Choroid plexus epithelial cell (primary cell): ENCODE measurements around the gene FADS2.

Experiments used
- DNase-seq: peaks from one replicate; pipeline ENCODE4 v3.0.0-alpha.2; 2010; ENCODE audit warnings: low read depth
- H3K4me3 ChIP-seq: 2 replicates; pipeline ENCODE4 v1.5.1; 2011; ENCODE audit warnings: low read depth, mild to moderate bottlenecking, control low read depth, low read length, moderate library complexity
- TF ChIP-seq, protein P1 (sequence below): conservative IDR thresholded peaks from 2 replicates; pipeline ENCODE4 v1.5.1; 2011; ENCODE audit warnings: low read depth, mild to moderate bottlenecking, control low read depth, inconsistent platforms, low read length, moderate library complexity

FADS2 gene

GRCh38 chr11:61869708-61870451 is 41.8 kb downstream of the FADS2 start:
- H3K4me3 ChIP-seq = no peak overlapping the region
- TF ChIP-seq, protein P1, sequence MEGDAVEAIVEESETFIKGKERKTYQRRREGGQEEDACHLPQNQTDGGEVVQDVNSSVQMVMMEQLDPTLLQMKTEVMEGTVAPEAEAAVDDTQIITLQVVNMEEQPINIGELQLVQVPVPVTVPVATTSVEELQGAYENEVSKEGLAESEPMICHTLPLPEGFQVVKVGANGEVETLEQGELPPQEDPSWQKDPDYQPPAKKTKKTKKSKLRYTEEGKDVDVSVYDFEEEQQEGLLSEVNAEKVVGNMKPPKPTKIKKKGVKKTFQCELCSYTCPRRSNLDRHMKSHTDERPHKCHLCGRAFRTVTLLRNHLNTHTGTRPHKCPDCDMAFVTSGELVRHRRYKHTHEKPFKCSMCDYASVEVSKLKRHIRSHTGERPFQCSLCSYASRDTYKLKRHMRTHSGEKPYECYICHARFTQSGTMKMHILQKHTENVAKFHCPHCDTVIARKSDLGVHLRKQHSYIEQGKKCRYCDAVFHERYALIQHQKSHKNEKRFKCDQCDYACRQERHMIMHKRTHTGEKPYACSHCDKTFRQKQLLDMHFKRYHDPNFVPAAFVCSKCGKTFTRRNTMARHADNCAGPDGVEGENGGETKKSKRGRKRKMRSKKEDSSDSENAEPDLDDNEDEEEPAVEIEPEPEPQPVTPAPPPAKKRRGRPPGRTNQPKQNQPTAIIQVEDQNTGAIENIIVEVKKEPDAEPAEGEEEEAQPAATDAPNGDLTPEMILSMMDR = no peak
- no peak for DNase-seq

DNA sequence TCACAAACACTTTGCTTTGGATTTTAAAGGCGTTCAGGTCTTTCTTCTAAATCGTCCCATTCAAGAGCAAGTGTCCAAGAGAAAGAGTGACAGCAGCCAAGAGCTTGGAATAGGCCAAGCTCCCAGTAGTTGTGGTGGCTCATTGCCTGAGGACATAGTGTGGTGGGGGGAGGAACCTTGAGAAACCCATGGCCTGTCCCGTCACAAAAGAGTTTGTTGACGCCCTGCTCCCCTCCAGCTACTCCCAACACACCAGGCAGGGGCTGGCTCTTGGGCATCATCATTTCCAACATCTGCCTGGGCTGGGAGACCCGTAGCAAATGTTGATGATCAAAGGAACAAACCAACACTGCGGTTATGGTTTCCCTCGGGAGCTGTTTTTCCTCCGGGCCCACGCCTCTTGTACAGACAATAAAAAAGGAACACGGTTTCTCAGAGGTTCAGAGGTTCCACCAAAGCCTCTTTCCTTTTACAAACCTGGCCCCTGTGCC is 42.5 kb downstream of the FADS2 start:
- peak; percentile 26 for DNase-seq
- TF ChIP-seq, protein P1 = no peak
- no peak overlapping the region for H3K4me3 ChIP-seq

DNA sequence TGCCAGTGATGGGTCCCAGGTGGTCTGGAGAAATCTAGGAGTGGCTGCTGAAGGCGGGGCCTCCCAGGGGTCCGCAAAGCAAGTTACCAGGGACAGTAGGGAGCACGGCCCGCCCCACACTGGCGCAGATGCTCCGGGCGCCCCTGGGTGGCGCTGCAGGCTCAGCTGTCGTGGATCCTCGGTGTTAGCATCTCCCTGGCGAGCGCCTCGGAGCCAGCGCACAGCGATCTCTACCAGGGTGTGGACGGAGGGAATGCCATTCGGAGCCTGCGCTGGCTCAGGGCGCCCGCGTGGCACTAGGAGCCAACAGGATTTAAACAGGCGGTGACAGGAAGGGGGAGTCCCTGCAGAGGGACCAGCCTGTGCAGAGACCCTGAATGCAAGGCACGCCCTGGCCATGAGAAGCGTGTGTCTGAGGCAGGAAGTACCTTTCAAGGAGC is 43.1 kb downstream of the FADS2 start:
- H3K4me3 ChIP-seq = peak overlapping the region; percentile 25
- peak; percentile 83 for DNase-seq
- TF ChIP-seq, protein P1 = peak; percentile 88

- TF ChIP-seq, protein P1 = no peak
- H3K4me3 ChIP-seq = no peak overlapping the region
- DNase-seq = no peak
Measured at GRCh38 chr11:61872935-61873565, 45.0 kb downstream of the FADS2 start.

DNA sequence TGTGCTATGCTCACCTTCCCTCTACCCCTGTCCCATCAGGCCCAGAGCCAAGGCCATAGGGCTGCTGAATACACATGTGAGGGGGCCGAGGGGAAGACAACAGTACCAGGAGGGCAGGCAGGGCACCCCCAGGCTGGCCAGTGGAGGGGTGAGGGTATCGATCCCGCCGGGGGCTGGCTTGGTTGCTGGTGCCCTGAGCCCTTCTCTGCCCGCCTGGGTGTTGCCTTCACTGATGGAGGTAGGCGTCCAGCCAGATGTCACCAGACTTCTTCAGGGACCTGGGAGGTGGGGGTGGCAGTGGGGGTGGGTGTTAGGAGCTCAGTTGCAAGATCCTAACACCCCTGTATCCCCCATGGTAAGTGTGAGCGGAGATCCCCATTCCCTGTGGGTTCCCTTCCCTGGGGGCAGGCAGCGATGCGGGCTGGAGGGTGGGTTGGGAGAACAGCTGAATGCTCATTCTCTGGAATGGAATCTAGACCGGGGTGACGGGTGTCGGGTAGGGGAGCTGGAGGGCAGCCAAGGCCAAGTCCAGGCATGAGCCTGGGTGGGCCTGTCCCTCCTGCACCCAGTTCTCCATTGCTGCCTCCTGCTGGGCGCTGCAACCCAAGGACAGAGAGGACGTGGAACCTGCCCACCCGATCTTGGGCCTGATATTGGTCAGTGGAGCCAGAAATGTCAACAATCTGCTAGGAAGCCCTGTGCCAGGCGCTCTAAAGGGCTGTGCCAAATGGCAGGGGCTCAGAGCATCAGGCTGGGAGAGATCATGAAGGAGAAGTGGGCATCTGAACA is 45.7 kb downstream of the FADS2 start:
- no peak overlapping the region for H3K4me3 ChIP-seq
- TF ChIP-seq, protein P1 = no peak
- no peak for DNase-seq

DNA sequence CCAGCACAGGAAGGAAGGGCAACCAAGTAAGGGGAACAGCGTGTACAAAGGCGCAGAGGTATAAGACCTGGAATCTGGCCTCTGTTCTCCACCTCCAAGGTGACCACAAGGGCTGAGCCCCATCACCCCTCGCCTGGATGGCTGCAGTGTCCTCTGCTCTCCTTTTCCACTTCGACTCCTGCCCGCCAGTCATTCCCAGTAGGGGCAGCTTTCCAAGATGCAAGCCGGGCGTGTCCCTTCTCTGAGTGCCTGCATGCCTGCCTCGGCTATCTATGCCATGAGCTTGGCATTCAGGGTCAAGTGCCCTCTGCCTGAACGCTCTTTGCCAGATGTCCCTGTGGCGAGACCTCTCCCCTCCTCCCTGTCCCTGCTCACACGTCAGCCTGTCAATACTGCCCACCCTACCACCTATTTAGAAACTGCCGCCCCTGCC is 46.3 kb downstream of the FADS2 start:
- DNase-seq = no peak
- no peak overlapping the region for H3K4me3 ChIP-seq
- TF ChIP-seq, protein P1 = no peak
